H1 (cell line): ENCODE data around the gene ODR4.
A peak's percentile ranks its signal among the peaks of the same experiment; 100 is the strongest.

Experiments
- CTCF ChIP-seq, 3 experiments: IDR thresholded peaks; 1 replicate in 2 of 3; 2 replicates in 1 of 3; pipeline versions ENCODE4 v1.5.1 to v1.6.1; 2011; ENCODE audit warnings: low read length in 3 of 3, mild to moderate bottlenecking in 3 of 3, inconsistent platforms in 2 of 3, low read depth in 1 of 3, moderate library complexity in 1 of 3; ENCODE audit not compliant: insufficient read depth in 1 of 3; ENCODE audit errors: control extremely low read depth in 1 of 3
- GABPA ChIP-seq: IDR thresholded peaks from 2 replicates; pipeline ENCODE4 v1.6.1; 2011; ENCODE audit warnings: mild to moderate bottlenecking, low read length, moderate library complexity, borderline replicate concordance; ENCODE audit not compliant: insufficient read depth
- MAFK ChIP-seq: IDR thresholded peaks from 2 replicates; pipeline ENCODE4 v1.6.1; 2012; ENCODE audit warnings: low read depth, mild to moderate bottlenecking, improper control_type of control experiment, low read length
- POLR2A ChIP-seq, 2 experiments: IDR thresholded peaks; 1 replicate in 1 of 2; 2 replicates in 1 of 2; pipeline ENCODE4 v1.6.1; 2011; ENCODE audit warnings: low read depth in 2 of 2, low read length in 2 of 2, mild to moderate bottlenecking in 2 of 2; ENCODE audit errors: control extremely low read depth in 1 of 2
- RFX5 ChIP-seq: IDR thresholded peaks from 2 replicates; pipeline ENCODE4 v1.6.1; 2011; ENCODE audit warnings: low read depth, low read length, improper control_type of control experiment, borderline replicate concordance
- TAF1 ChIP-seq: IDR thresholded peaks from 2 replicates; pipeline ENCODE4 v1.6.1; 2011; ENCODE audit warnings: mild to moderate bottlenecking, low read depth, low read length

GRCh38 chr1:186375152-186375928 is at the start of gene ODR4, which contains the start of gene TPR:
- TF ChIP-seq CTCF (IDR thresholded peaks at IDR 0.05; ENCODE audit: control extremely low read depth in 1 of 3, insufficient read depth in 1 of 3, low read depth in 1 of 3, low read length in 3 of 3) (peak; percentile 72 to 85 (median 82)), GABPA (no peak), TAF1 (peak; percentile 96), RFX5 (no peak), POLR2A (IDR thresholded peaks at IDR 0.05; ENCODE audit: control extremely low read depth in 1 of 2, low read depth in 2 of 2, low read length in 2 of 2) (peak in 1 of 2 experiments; percentile 77; a peak in 2 of 3 replicates), MAFK (no peak)
